Kidney capillary endothelial cell (primary cell): ENCODE measurements around the gene PRRT1.
"Not testable (repeated sequence)": the region's sequence is repeated elsewhere in the genome, so short reads cannot be mapped to it uniquely, and the experiment has no call there.

Experiments
- DNase-seq: peaks from one replicate; pipeline ENCODE4 v3.0.0-alpha.2; 2018; ENCODE audit warnings: low spot score

The PRRT1 gene

DNA sequence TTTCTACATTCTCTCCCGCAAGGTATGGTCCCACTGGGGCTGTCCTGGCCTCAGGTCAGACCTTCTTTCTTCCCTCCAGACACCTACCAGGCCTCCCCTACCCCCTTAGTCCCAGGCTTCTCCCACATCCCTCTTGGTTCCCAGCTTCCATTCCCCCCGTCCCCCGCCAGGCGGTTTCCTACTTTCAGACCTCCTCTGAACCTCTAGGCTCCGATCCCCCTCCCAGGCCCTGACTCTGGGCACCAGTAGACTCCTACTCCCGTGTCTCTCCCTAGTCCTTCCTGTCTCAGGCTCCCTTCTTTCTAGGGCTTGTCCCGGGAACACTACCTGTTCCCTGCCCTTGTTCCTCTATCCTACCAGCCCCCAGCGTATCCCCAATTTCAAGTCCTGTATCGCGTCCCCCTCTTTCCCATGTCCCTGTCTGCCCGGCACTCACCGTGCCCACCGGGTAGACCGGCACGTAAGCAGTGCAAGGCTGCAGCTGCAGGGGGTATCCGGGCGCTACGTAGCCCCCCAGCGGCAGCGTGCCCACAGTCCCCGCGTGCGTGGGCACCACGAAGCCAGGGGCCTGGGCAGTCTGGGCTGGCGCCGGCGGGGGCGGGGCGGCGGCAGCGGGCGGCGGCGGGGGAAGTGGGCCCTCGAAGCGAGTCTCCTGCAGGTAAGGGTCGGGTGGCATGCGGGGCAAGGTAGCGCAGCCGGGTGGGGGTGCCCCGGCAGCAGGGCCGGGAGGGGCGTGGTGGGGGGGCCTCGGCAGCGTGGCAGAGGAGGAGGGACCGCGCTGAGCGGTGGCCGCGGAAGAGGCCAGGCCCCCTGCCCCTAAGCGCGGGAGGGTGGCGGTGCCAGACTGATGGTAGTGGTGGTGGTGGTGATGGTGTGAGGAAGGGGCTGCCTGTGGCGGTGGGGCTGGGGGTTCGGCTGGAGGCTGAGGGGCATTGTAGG lies 1.5 kb downstream of the PRRT1 start:
- no peak for DNase-seq

DNA sequence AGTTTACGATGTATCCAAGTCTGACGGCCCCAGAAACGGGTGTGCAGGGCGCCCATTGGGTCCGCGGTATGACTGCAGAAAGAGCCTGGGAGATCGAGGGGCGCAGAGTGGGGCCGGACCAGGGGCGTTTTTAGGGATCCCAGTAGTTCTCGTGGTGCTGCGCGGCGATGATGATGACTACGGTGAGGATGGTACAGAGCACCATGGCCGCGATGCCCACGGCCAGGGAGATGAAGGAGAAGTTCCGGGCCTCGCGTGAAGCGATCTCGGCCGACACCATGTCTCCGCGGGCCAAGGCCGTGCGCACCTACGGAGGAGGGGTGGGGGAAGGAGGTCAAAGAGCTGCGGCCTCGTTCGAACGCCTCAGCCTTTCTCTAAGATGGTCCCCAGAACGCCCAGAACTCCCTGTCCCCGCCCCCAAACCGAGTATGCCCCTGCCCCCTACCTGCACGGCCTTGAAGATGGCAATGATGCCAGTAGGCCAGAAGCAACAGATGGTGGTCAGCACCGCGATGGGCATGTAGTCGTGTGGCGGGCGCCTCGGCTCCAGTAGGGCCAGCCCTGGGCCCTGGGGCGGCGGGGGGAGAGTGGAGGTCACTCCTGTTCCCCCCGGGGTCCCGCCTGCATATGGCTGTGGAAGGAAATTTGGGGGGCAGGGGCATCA lies 2.5 kb downstream of the PRRT1 start:
- DNase-seq, result no peak

DNA sequence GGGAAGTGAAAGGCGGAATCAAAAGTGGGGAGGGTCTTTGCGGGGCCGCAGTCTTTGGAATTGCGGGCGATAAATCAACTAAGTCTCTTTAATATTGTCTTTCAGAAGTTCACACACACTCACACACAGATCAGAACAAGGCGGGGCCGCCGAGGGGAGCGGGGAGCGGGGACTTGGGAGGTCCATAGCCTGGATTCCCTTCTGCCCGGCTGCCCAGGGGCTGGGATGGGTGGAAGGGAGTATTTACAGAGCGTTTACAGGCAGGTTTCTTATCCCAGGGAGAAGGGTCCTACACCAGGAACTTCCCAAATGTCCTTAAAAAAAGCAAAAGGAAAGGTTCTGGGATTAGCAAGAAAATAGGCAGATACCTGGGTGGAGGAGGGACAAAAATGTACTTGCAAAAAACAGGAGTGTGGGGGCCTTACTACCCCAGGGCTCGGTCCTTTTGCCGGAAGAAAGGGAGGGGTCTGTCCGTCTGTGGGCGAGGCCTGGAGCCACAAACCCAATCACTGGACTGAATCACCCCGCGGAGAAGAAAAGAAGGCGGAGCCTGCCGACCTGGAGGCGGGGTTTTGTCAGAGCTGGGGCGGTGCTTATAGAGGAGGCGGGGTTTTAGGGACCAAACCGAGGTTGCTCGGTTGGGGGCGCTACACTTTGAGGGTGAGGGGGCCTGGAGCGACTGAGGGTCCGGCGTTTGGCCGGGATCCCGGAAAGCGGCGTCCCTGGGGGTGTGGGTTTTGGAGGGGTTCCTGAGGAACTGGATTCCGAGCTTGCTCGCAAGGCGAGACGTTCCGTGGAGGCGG lies 3.2 kb downstream of the PRRT1 start:
- peak; percentile 74 for DNase-seq

DNA sequence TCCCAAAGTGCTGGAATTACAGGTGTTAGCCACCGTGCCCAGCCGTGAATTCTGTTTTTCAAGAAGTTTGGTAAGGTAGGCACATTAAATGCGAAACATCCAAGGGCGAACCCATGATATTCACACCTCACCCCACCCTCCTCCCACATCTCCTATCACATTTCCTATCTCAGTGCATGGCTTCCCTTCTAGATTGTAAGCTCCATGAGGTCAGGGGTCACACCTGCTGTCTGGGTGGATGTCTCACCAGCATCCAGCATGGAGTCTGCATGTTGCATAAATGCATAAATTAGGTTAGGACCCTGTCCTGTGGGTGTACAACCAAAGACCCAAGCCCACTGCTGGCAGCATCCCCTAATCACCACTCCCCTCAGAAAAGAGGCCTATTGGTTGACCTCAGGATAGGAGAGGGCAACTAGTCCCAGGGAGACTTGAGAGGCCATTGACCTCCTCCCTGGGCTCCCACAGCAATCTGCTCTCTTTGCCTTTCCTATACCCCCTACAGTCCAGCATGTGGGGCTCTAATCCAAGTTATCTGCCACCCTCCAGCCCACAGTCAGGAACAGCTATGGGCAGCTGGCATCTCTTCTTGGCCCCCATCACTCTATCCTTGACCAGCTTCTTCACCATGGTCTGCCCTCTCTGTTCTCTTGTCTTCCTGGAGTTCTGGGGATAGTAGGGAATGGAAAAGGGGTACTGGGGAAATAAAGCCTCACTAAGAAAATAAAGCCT lies 4.2 kb downstream of the PRRT1 start:
- no peak for DNase-seq

DNA sequence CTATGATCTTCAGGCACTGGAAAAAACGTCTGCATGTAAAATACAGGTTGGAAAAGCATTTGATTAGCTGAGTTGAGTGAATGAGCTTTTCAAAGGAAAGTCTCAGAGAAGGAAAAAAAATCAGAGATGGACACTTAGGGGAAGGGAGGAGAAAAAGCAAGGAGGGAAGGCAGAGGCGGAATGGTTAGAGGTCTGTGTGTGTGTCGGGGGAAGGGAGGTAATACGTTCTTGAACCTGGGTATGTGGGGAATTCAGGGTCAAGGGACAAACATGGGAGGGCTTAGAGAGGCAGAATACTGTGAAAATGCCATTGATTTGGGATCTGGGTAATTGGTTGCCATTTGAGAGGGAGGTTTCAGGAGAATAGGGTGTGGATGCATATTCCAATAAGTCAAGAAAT lies 5.1 kb downstream of the PRRT1 start:
- DNase-seq, result no peak

DNA sequence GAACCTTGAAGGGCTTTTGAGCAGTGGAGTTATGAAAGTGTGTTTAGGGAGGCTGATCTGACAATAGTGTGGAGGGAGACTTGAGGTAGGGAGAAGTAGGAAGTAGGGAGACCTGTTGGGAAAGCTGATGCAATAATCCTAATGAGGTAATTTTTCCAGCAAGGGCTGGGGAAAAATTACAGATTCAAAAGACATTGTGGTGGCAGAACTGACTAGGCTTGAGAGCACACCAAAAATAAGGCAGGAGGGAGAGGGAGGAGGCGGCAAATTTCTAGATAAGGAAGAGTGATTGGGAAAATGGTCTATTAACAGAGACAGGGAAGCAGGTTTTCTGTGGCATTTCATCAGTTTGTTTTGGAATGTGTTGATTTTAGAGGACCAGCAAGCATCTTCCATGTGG lies 5.5 kb downstream of the PRRT1 start:
- no peak for DNase-seq

DNA sequence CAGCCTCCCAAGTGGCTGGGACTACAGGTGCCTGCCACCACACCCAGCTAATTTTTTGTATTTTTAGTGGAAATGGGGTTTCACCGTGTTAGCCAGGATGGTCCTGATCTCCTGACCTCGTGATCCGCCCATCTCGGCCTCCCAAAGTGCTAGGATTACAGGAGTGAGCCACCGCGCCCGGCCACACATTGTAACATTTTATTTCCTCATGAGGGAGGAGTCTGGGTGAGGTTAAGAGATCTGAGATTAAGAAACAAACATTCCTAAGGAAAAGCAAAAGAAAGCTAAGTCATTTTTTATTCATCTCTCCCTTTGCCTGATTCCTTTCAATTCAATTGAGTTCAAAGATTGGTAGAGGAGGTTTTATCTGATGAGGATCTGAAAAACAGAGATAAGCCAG lies 7.5 kb downstream of the PRRT1 start:
- DNase-seq, result not testable (repeated sequence)

DNA sequence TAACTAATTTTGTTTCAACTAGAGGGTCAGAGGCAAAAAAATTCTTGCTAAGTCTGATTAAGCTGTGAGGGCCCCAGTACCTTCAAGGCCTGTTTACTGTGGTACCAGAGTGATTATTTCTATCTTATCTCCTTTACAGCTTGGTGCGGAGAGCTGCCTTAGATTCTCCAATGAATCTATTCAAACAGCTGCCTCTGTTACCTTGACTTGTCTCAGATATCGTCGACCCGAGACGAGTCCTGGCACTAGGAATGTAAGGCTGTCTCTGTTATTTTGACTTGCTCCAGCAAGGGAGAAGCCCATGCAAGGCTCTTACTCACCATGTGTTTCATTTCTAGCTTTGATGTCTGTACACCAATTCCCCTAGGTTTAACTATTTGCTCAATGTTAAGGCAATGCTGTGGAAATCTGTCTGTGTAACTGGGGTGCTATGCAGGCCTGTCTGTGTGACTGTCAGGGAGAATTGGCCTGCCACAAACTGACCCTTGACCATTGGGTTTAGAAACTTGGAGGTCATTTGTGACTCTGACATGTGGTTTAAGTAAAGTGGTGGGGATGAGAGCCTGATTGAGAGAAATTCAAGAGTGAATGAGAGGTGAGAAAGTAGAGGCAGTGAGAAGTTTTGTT lies 11.2 kb downstream of the PRRT1 start:
- DNase-seq, result no peak

DNA sequence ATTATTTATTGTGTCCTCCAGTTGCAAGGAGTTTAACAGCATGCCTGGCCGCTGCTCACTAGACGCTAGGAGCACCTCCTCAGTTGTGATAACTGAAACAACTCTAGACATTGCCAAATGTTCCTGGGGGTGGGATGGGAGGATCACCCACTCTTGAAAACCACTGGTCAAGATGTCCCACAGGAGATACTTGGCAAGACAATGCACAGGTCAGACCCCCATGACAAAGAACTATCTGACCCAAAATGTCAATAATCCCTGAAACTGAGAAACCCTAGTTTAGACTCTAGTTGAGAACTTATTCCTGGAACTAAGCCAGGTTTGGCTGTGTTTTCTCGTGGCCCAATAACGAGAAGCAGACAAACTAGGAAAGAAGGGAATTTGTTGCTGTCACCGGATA lies 12.1 kb downstream of the PRRT1 start:
- DNase-seq, result no peak

DNA sequence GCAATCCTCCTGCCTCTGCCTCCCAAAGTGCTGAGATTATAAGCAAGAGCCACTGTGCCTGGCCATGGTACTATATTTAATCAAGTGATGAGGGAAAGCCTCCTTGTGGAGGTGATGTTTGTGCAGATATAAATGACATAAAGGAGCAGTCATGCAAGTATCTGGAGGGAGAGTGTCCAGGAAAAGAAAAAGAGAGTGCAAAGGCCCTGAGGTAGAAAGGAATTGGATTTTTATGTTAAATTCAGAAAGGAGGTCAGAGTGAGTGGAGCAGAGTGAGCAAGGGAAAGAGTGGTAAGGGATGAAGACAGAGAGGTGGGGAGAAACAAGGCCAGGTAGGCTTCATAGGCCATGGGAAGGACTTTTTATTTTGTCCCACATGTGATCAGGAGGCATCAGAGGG lies 14.3 kb downstream of the PRRT1 start:
- no peak for DNase-seq

DNA sequence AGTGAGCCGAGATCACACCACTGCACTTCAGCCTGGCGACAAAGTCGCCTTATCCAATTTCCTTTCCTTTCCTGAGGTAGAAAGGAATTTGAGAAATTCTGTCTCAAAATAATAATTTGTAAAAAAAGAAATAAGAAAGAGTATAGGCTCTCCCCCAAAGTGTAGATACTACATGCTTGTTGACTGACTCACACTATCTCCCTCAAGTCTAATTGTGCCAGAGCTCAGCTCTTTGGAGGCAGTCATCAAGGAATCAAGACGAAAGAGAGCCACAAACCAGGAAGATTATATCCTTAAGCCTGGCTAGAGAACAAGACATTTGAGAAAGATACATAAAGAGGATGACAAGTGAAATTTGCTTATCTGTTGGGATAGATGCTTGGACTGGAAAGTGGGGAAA lies 18.0 kb downstream of the PRRT1 start:
- no peak for DNase-seq

DNA sequence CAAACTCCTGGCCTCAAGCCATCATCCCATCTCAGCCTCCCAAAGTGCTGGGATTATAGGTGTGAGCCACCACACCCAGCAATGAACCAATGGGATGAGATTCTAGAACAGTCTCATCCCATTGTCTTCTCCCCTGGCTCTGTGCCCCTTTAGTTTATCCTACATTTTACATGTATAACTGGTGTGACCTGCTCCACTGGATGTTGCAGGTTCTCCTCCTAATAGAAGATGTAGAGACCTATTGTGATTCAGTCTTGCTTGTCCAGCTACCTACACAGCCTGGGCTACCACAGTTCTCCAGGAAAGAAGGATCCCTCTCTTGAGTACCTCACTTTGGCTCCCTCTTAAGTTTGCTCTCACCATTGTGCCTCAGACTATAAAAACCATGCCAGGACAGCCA lies 19.6 kb downstream of the PRRT1 start:
- DNase-seq, result no peak

DNA sequence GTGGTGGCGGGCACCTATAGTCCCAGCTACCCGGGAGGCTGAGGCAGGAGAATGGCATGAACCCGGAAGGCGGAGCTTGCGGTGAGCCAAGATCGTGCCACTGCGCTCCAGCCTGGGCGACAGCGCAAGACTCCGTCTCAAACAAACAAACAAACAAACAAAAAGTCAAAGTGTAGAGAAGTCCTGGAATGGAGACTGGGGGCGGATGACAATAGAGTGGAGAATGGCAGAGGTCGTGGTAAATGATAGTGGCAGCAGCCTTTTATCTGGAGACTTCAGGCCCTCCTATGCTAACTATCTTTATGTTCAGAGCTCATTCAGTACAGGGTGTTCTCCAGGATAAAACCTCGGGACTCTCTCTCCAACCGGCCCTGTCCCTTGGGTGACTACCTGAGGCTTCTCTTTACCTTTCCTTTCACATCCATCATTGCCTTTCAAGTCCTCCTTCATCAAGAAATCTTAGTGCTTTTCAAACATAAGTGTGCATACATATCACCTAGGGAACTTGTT lies 20.2 kb downstream of the PRRT1 start:
- DNase-seq, result no peak

DNA sequence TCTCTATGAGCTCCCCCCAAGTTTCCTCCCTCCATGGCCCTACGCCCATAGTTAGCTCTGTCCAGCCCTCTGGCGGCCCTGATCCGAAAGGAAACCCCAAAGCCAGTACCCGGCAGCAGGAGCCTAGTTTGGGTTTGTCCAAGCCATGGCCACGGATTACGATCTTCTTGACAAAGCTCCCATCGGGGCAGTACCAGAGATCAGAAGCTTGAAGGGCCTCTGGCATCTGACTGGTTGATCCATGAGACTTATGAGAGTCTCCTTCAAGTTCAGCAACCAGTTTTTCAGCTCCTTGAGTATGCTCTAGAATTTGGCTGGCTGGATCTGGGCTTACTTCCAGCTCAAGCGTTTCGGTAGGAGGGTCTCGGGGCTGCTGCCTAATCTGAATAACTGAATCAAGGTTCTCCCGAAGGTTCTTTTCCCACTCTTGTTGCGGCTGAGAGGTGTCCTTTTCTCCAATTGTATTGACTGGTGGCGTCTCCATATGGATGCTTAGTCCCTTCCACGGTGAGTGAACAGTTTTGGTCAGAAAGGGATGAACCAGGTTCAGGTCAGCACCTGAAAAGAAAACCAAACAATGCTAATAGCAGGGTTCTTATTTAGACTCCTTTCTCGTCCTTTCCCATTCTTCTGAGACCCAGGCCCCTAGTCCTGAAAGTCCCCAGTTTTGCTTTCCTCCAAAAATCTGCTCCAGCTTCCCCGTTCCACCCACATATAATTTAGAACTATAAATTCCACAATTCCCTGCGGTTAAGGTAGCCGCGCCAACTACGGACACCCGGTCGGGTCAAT lies 22.2 kb downstream of the PRRT1 start:
- DNase-seq, result no peak

DNA sequence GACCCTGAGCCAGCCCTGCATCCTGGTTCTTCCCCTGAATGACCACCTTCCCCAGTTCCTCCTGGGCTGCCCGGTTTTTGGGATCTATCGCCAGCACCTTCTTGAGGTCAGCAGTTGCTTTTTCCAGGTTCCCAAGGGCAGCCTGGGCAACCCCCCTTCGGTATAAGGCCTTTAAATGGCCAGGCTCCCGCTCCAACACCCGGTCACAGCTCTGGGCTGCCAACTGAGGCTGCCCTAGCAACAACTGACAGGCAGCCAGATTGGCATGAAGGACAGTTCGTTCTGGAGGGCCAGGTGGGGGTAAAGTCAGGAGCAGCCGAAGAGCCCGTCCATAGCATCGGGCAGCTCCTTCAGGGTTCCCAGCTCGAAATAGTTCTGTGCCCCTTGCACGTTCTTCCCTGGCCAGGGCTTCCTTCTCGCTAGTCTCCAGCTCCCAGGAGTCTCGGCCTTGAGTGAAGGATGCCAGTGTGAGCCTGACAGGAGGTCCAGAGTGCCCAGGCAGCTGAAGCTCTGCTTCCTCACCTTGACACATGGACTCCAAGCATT lies 22.9 kb downstream of the PRRT1 start:
- no peak for DNase-seq

DNA sequence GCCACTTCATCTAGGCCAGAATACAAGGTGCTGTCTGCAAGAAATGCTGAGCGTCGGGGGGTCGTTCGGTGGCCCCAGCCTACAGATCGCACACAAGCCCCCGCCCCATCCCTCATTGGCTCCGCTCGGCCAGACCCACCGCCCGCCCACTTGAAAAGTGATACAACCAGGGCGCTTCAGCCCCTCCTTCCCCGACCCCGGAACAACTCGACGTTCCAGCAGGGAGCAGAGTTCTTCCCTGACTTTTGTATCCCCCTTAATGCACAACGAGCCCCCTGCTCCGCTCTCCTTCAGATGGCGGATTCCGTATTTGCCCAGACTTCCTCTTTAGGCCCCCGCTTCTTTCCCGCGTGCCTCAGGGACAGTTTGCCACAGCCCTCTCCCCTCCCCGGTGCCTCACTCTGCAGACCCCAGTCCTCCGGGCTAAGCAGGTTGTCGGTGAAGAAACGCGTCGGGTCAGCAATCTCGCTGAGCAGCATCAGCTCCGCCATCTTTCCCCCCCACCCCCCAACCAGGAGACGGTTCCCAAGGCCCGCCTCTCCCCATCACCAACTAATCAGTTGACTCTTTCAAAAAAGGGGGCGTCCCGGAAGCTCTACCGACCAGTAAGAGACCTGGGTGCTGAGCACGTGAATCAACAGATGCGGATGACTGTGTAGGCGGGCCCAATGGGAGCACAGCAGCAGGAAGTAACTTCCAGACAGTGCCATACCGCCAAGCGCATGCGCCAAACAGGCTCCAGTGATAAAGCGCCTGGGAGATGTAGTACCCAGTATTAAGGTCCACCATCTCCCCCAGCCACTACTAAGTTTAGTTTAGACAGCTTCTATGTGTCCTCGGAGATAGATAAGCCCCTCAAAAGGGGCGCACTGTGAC lies 23.8 kb downstream of the PRRT1 start, which contains the start of gene ATF6B:
Gene ATF6B (minus strand): TSS at position 530 of the 876 bp plus-strand sequence. CDS start 39 bp downstream, at position 491.
- DNase-seq, result peak; percentile 98

DNA sequence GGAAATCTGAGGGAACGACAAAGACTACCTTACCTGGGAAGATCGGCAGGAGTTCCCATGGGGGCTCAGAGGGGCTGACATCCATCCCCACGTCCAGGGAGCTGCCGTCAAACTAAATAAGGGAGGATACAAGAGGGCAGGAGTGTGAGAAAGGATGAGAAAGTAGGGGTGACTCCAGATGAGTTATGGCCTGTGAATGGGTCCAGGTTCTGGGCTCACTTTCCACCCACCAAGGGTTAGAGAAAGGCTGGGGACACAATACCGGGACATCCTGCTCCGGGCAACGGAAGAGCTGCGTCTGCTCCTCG lies 24.4 kb downstream of the PRRT1 start:
- no peak for DNase-seq

DNA sequence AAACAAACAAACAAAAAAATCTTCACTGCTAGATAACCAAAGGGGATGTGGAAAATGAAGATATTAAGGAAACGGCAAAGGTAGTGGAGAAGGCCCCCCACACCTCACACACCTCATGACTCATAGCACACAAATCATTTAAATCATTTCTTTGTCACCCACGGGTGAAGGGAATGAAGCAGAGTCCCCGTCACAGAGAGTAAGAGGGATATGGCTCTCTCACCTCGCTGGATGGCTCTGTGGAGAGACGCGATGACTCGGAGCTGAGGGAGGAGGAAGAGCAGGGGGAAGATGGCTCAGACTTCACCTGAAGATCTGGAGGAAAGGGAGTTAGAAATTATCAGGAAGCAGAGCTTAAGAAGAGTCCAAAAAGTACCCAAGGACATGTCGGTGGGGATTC lies 24.9 kb downstream of the PRRT1 start:
- no peak for DNase-seq

DNA sequence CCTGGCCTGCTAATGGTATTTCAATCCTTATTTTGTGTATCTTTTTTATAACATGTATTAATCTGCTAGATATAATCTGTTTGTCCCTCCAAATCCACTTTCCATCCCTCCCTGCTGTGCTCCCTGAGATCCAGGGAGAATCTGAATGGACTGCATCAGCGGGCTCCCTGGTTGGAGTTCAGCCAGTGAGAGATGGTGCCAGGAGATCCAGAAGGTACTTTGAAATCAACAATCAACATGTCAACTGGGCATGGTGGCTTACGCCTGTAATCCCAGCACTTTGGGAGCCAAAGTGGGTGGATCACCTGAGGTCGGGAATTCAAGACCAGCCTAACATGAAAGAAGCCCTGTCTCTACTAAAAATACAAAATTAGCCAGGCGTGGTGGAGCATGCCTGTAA lies 28.1 kb downstream of the PRRT1 start:
- no peak for DNase-seq
